COR-L47 (cell line): Measurements from ENCODE around the gene SPN.
A peak's percentile ranks its signal among the peaks of the same experiment; 100 is the strongest.
"Not testable (repeated sequence)": the region's sequence is repeated elsewhere in the genome, so short reads cannot be mapped to it uniquely, and the experiment has no call there.

ENCODE experiments used
- DNase-seq: peaks from one replicate; lab custom pipeline; 2025; lab: John Stamatoyannopoulos, UW

SPN gene

DNA sequence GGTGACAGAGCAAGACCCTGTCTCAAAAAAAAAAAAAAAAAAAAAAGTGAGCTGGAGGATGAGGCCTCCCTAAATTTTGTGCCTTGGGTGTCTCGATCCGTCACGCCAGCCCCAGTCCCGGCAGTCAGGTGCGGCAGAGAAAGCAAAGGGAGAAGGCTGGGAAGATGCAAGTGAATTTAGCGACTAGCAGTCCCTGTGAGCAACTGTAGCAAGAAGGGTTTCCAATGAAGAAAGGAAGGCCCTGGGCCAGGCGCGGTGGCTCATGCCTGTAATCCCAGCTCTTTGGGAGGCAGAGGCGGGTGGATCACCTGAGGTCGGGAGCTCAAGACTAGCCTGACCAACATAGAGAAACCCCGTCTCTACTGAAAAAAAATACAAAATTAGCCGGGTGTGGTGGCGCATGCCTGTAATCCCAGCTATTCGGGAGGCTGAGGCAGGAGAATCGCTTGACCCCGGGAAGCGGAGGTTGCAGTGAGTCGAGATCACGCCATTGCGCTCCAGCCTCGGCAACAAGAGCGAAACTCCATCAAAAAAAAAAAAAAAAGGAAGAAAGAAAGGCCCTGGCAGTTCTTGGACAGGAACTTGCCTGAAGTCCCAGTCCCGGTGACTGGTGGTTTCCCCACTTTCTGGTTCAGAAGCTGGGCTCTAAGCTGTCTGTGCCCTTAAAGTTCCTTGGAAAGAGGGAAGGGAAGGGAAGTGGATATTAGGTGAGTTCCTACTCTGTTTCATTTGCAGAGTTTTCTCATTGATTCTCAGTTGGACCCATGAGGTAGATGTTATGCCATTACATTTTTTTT, 14.1 kb downstream of the SPN start:
- DNase-seq: no peak

DNA sequence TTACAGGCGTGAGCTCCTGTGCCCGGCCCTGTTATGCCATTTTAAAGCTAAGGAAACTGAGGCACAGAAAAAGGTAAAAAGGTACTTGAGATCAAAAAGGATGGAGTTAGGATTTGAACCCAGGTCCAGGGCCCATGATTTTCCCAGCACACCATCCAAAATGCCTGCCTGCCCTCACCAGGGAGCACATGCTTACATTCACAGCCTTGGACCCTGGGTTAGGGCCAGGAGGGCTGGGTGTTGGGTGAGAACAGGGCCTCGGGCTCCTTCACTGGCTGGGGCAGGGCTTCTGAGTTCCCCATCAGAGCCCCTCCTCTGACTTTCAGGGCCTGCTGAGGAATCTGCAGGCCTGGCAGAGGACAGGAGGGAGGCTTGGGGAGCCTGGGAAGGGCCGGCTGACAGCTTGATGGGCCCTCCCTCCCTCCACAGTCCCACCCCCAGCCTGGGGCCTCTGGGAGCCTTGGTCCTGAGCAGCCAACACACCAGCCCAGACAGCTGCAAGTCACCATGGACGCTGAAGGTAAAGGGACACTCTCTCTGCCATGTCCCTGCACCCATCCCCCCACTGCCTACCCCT, 15.7 kb downstream of the SPN start, which contains the start of gene QPRT:
QPRT (plus strand) TSS at position 490 of the 577 bp plus-strand sequence; CDS start at position 508, 18 bp downstream.
- no peak for DNase-seq

DNA sequence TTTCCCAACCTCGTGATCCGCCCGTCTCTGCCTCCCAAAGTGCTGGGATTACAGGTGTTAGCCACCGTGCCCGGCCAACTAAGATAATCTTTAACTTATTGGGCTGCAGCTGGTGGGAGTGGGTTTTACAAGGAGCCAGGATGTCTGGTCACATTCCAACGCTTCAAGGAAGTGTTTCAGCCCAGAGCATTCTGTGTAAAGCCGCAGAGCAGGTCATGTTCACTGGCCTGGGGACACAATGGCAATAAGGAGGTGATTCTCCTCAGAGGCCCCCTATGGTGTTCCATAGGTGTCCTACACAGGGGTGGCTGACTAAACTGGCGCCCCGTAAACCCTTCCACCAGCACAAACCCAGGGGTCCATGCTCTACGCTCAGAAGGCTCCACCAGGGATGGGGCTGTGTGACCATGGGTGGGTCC, 17.1 kb downstream of the SPN start:
- no peak for DNase-seq

DNA sequence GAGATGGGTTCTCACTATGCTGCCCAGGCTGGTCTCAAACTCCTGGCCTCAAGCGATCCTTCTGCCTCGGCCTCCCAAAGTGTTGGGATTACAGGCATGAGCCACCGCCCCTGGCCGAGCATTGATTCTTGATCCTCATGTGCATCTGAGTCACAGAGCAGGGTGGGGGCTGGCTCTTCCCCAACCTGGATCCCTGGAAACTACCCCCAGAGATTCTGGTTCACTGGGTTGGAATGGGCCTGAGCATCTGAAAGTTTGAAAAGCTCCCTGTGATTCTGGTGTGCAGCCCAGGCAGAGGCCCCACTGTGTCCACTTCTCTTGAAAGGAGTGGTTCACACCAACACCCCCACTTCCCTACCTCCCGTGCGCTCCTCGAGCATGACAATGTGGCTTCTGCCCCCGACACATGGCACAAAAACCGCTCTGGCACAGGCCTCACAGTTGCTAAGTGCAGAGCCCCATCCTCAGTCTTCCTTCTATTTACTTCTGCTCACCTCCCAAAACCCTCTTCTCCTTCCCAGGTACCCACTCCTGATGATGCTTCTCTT, 20.6 kb downstream of the SPN start:
- no peak for DNase-seq

DNA sequence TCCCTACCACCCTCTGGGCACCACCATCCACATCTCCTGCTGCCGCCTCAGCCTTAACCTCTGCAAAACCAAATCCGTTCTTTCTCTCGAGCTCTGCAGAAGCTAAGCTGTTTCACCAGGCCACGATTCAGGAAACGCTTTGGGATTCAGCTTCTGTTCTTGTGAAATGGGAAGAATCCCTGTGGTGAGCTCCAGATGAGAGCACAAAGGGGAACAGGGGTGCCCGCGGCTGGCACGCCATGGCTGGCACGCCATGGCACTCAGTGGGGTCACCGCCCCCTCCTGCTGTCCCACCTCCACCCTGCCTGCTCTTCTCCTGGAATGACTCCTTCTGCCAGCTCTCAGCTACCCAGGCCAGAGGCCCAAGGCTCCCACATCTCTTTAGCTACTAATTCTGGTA, 21.6 kb downstream of the SPN start:
- no peak for DNase-seq

DNA sequence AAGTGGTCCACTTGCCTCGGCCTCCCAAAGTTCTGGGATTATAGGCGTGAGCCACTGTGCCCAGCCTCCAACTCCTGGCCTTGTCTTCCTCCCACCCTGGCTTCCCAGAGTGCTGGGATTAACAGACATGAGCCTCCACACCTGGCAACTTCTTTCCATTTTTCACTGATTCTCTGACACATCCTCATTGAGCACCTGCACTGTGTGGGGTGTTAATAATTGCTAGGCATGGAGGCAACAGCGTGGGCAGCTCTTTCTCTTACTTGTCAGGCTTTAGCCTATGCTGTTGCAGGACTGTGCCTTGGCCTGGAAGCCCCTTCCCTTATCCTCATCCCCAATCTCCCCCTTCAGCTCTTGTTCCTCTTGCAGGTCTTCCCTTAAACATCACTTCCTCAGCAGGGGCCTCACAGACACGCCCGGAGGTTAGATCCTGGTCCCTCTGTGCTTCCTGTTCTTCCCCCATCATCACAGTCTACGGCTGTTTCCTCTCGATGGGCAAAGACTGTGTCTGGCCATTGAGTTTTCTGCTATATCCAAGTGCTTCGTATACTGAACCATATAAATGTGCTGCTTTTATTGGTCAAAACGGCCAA, 23.8 kb downstream of the SPN start:
- DNase-seq: no peak

DNA sequence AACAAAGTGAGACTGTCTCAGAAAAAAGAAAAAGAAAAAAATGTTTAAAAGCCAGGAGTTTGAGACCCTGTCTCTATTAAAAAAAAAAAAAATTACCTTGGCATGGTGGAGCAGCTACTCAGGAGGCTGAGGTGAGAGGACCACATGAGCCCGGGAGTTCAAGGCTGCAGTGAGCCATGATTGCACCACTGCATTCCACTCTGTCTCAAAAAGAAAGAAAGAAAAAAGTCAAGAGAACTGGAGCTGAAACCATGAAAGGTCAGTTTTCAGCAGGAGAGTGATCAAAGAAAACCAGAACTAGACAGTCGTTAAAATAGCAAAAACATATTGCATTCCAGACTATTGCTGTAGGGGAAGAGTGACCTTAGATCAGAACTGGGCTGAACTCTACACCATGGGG, 24.7 kb downstream of the SPN start:
- no peak for DNase-seq

DNA sequence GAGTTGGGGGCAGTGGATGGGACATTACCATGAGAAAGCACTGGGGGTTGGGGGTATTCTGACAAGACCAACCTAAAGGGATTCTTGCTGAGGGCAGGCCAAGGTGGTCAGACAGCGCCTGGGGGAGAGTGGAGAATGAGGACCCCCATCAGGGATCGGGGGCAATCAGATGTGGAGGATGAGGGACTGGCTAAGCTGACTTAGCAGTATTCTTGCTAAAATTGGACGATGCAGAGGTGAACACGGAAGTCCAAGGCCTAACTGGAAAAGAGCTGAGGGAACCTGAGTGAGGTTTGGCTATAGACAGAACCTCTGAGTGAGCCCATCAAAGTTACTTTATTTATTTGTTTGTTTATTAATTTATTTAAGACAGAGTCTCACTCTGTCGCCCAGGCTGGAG, 25.1 kb downstream of the SPN start:
- DNase-seq: no peak

DNA sequence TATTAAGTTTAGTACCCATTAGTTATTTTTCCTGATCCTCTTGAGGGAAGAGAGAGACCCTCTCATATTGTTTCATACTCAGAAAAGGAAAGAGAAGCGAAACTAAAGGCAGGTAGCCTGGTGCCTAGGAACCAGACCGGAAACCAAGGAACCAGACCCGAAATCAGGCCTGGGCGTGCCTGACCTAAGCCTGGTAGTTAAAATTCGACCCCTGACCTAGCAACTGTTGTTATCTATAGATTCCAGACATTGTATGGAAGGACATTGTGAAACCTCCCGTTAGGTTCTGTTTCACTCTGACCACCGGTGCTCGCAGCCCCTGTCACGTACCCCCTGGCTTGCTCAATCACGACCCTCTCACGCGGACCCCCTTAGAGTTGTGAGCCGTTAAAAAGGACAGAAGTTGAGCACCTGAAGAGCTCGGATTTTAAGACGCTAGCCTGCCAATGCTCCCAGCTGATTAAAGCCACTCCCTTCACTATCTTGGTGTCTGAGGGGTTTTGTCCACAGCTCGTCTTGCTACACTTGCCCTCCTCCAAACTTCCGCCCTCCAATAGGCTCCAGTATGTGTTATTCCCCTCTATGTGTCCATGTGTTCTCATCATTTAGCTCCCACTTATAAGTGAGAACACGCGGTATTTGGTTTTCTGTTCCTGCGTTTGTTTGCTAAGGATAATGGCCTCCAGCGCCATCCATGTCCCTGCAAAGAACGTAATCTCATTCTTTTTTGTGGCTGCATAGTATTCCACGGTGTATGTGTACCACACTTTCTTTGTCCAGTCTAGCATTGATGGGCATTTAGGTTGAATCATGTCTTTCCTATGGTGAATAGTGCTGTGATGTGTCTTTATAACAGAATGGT, 26.7 kb downstream of the SPN start:
- not testable (repeated sequence) for DNase-seq

DNA sequence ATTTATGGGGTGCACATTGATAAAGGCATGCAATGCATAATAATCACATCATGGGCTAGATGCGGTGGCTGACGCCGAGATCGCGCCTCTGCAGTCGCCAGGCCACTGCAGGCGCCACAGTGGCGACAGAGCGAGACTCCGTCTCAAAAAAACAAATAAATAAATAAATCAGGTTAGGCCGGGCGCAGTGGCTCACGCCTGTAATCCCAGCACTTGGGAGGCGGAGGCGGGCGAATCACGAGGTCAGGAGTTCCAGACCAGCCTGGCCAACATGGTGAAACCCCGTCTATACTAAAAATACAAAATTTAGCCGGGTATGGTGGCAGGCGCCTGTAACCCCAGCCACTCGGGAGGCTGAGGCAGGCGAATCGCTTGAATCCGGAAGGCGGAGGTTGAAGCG, 29.6 kb downstream of the SPN start:
- not testable (repeated sequence) for DNase-seq

DNA sequence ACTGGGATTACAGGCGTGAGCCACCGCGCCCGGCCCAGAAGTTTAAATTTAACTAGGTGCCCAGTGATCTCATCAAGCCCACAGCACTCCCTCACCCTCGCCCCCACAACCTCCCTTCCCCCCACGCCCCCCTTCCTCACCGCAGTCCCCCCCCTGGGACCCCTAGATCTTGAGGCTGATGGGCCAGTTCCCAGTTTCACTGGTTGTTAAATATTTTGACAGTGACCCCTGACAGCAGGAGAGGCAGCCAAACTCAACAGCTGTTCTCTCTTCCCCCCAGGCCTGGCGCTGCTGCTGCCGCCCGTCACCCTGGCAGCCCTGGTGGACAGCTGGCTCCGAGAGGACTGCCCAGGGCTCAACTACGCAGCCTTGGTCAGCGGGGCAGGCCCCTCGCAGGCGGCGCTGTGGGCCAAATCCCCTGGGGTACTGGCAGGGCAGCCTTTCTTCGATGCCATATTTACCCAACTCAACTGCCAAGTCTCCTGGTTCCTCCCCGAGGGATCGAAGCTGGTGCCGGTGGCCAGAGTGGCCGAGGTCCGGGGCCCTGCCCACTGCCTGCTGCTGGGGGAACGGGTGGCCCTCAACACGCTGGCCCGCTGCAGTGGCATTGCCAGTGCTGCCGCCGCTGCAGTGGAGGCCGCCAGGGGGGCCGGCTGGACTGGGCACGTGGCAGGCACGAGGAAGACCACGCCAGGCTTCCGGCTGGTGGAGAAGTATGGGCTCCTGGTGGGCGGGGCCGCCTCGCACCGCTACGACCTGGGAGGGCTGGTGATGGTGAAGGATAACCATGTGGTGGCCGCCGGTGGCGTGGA, 31.5 kb downstream of the SPN start:
- no peak for DNase-seq

DNA sequence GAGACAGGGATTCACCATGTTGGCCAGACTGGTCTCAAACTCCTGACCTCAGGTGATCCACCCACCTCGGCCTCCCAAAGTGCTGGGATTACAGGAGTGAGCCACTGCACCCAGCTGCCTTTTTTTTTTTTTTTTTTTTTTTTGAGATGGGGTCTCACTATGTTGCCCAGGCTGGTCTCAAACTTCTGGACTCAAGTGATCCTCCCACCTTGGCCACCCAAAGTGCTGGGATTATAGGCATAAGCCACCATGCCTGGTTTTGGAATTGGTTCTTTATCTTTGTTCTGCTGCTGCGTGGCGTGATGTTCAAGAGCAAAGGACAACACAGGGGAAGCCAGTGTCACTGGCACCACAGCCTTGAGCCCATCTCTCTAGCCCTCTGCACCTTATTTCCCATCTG, 32.6 kb downstream of the SPN start:
- DNase-seq: not testable (repeated sequence)

DNA sequence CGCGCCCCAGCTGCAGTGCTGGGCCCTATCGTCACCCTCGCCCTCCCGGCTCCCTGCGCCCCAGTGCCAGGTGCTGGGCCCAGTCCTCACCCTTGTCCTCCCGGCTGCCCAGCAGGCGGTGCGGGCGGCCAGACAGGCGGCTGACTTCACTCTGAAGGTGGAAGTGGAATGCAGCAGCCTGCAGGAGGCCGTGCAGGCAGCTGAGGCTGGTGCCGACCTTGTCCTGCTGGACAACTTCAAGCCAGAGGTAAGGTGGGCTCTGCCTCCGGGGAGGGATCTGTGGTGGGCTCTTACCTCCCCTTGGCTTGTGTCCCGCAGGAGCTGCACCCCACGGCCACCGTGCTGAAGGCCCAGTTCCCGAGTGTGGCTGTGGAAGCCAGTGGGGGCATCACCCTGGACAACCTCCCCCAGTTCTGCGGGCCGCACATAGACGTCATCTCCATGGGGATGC, 33.9 kb downstream of the SPN start:
- DNase-seq: no peak

DNA sequence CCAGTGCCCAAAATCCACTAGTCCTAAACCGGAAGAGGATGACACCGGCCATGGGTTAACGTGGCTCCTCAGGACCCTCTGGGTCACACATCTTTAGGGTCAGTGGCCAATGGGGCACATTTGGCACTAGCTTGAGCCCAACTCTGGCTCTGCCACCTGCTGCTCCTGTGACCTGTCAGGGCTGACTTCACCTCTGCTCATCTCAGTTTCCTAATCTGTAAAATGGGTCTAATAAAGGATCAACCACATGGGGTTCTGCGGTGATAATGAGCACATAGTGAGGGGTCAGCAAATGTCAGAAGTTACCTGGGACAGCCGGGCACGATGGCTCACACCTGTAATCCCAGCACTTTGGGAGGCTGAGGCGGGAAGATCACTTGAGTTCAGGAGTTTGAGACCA, 34.3 kb downstream of the SPN start:
- DNase-seq: no peak

DNA sequence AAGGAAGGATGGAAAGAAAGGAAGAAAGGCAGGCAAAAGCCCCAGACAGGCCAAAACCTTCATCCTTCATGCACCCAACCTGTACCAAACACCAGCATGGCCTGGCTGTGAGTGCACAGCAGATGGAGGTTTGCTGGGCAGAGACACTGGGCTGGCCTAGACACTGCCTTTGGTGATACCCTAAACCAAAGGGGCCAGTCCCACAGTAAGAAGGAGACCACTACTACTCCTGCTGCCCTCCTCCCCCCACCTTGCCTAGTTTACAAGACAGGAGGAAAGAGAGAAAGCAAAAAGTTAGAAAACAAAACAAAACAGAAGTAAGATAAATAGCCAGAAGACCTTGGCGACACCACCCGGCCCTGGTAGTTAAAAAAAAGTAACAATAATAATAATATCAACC, 35.0 kb downstream of the SPN start:
- no peak for DNase-seq

DNA sequence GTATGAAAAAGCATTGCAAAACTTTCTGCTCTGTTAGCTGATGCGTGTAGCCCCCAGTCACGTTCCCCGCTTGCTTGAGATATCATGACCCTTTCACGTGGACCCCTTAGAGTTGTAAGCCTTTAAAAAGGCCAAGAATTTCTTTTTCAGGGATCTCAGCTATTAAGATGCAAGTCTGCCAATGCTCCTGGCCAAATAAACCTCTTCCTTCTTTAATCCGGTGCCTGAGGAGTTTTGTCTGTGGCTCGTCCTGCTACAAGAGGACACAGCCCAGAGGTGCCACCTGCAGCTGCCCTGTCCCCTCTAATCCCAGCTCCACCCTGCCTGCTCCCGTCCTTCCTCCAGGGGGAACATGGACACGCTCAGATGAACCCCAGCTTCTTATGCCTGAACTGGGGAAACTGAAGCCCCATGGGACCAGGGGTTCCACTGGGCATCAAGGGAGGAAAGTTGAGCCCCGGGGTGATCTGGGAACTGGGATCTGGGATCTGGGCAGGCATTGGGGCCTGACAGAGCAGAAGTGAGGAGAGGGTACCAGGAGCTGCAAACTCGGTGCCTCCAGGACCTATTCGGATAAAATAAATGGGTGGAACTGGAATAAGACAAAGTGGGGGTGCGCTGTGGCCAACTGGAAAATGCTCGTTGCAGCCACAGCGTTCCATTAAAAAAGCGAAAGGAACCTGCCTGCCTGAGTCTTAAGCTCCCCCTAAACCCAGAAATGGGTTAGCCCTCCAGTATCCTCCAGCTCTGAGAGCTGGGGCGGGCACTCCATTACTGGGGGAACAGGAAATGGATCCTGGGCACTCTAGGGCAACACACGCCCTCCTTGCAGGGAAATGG, 35.7 kb downstream of the SPN start:
- DNase-seq: no peak

DNA sequence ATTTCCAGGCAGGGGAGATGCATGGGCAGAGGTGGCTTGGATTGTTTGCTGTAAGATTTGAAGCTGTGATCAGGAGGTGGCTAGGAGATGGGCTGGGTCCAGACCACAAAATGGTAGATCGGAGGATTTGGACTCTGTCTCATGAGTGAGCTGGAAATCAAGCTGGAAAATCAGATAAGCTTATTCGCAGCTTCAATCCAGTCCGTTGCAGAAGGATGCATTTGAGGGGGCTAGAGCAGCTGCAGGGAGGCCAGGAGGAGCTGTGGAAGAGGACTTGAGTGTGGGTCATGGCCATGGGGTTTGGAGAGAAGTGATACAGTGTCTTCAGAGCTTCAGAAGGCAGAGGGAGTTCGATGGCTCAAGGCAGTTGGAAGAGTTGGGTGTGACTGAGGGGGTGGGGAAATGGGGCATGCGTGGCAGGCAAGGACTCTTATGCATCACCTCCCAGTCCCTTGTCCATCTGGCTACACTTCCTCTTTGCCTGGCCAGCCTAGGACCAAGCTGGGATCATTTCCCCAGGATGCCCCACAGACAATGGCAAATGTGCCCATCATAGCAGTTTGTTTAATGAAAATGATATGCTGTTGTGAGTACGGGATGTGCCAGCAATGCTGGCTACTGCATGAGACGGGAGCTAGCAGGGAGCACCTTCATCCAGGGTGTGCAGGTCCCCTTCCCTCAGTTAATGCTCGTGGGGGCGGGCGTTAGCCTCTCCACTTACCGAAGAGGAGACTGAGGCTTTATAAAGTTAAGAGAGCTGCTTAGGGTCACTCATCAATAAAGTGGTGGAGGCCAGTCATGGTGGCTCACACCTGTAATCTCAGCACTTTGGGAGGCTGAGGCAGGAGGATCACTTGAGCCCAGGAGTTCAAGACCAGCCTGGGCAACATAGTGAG, 36.5 kb downstream of the SPN start:
- no peak for DNase-seq

DNA sequence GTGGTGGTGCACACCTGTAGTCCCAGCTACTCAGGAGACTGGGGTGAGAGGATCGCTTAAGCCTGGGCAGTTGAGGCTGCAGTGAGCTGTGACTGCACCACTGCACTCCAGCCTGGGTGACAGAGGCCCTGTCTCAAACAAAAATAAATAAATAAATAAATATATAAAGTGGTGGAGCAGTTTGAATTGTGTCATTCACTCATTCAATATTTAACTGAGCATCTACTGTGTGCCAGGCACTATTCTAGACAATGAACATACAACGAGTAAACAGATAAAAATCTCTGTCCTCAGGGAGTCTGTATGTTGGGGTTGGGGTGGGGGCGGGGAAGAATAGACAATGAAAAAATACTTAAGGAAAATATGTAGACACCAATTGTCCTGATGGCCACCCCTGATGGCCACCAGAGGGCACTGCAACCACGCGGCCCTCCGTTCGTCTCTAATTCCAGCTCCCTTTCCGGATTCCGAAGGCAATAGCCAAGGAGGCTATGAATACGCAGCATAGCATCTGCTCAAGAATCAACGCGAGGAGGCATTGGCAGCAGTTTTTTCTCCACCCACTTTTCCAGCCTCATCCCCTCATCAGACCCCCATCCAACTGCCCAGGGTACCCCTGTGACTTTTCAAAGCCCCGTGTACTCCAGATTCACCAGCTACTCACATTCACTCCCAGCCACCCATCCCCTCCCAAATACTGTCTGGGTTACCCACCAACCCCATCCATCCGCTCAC, 37.4 kb downstream of the SPN start:
- peak; percentile 74 for DNase-seq

DNA sequence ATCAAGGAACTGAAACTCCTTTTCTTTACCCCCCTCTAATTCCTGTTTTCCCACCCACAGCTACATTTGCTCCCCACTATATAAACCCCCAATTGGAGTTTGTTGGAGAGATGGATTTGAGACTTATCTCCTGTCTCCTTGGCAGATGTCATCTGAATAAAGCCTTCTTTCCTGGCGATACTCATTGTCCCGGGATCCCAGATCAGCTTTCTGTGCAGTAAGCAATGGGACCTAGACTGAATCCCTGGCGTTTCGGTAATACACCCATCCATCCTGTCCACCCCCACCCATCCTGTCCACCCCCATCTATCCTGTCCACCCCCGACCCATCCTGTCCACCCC, 38.1 kb downstream of the SPN start:
- DNase-seq: no peak
